ENCODE measurements around the gene MORF4L2. TPM values are rescaled to one million over a fixed set of nuclear protein-coding genes. Genes with fewer than 3 reads are reported as not detected.

Gene MORF4L2
- total RNA-seq, 1 donor: 1,365 TPM

- H3K4me3 ChIP-seq (ENCODE audit: low read depth, low read length): no peak overlapping the region
- TF ChIP-seq CTCF (IDR thresholded peaks at IDR 0.05; ENCODE audit: insufficient read depth, low read depth, low read length): no peak
- no peak for DNase-seq (ENCODE audit: low read depth)
Measured at GRCh38 chrX:103699243-103699642, 12.7 kb upstream of the MORF4L2 start.

GRCh38 chrX:103697687-103698086 is 11.2 kb upstream of the MORF4L2 start:
- DNase-seq (ENCODE audit: low read depth): no peak
- H3K4me3 ChIP-seq (ENCODE audit: low read depth, low read length): no peak overlapping the region
- TF ChIP-seq CTCF (IDR thresholded peaks at IDR 0.05; ENCODE audit: insufficient read depth, low read depth, low read length): no peak

- no peak for DNase-seq (ENCODE audit: low read depth)
- no peak for TF ChIP-seq CTCF (IDR thresholded peaks at IDR 0.05; ENCODE audit: insufficient read depth, low read depth, low read length)
Measured at GRCh38 chrX:103691059-103691458, 4.6 kb upstream of the MORF4L2 start.

GRCh38 chrX:103688946-103689345 is 2.4 kb upstream of the MORF4L2 start:
- H3K4me3 ChIP-seq (ENCODE audit: low read depth, low read length): no peak overlapping the region
- peak; percentile 57 for TF ChIP-seq CTCF (IDR thresholded peaks at IDR 0.05; ENCODE audit: insufficient read depth, low read depth, low read length)
- peak; percentile 33 for DNase-seq (ENCODE audit: low read depth)

More at GRCh38 chrX:103691059-103691458, 4.6 kb upstream of the MORF4L2 start:
- H3K4me3 ChIP-seq (ENCODE audit: low read depth, low read length): no peak overlapping the region

GRCh38 chrX:103687696-103688201 is 1.2 kb upstream of the MORF4L2 start:
- H3K4me3 ChIP-seq (ENCODE audit: low read depth, low read length): peak overlapping the region; percentile 87
- peak; percentile 77 for DNase-seq (ENCODE audit: low read depth)
- peak; percentile 59 for TF ChIP-seq CTCF (IDR thresholded peaks at IDR 0.05; ENCODE audit: insufficient read depth, low read depth, low read length)

- DNase-seq (ENCODE audit: low read depth): peak; percentile 83
- TF ChIP-seq CTCF (IDR thresholded peaks at IDR 0.05; ENCODE audit: insufficient read depth, low read depth, low read length): peak; percentile 48
- H3K4me3 ChIP-seq (ENCODE audit: low read depth, low read length): peak overlapping the region; percentile 87
Measured at GRCh38 chrX:103687073-103687695, 685 bp upstream of the MORF4L2 start.

GRCh38 chrX:103685396-103685795 is 1.1 kb downstream of the MORF4L2 start:
- no peak for TF ChIP-seq CTCF (IDR thresholded peaks at IDR 0.05; ENCODE audit: insufficient read depth, low read depth, low read length)
- H3K4me3 ChIP-seq (ENCODE audit: low read depth, low read length): peak overlapping the region; percentile 84
- DNase-seq (ENCODE audit: low read depth): peak; percentile 14

Data from fibroblast of villous mesenchyme (primary cell).